ENCODE results near the gene WDFY2.

GRCh38 chr13:51782026-51782710, 197.9 kb downstream of the WDFY2 start:
- TF ChIP-seq POLR2A (IDR thresholded peaks at IDR 0.05) (no peak), CTCF (IDR thresholded peaks at IDR 0.05) (no peak)
